Dendritic cell treated with granulocyte-macrophage colony-stimulating factor and Interleukin-4, amounts not matched to agents 40 ng/mL and 50 ng/mL, for 4 days (primary cell): ENCODE results near the gene KLHL35.
A peak's percentile ranks its signal among the peaks of the same experiment; 100 is the strongest.

Source experiments
- H3K27ac Mint-ChIP-seq: one replicate; pipeline ENCODE4 v1.8.0; 2022; ENCODE audit warnings: mild to moderate bottlenecking, mixed read lengths
- H3K27me3 Mint-ChIP-seq: one replicate; pipeline ENCODE4 v1.8.0; 2022; ENCODE audit warnings: mild to moderate bottlenecking, mixed read lengths
- H3K36me3 Mint-ChIP-seq: one replicate; pipeline ENCODE4 v1.8.0; 2022; ENCODE audit warnings: low read depth, mixed read lengths
- H3K4me1 Mint-ChIP-seq: one replicate; pipeline ENCODE4 v1.8.0; 2022; ENCODE audit warnings: low read depth, mixed read lengths
- H3K4me3 Mint-ChIP-seq: one replicate; pipeline ENCODE4 v1.8.0; 2022; ENCODE audit warnings: mild to moderate bottlenecking, moderate library complexity, mixed read lengths
- H3K9me3 Mint-ChIP-seq: one replicate; pipeline ENCODE4 v1.8.0; 2022; ENCODE audit warnings: mixed read lengths
- intact Hi-C: fragments of 100-400 bp; cut with micrococcal nuclease; formaldehyde crosslinking; loops from one replicate; pipeline ENCODE4 v1.15.0; 2022

KLHL35 gene

DNA sequence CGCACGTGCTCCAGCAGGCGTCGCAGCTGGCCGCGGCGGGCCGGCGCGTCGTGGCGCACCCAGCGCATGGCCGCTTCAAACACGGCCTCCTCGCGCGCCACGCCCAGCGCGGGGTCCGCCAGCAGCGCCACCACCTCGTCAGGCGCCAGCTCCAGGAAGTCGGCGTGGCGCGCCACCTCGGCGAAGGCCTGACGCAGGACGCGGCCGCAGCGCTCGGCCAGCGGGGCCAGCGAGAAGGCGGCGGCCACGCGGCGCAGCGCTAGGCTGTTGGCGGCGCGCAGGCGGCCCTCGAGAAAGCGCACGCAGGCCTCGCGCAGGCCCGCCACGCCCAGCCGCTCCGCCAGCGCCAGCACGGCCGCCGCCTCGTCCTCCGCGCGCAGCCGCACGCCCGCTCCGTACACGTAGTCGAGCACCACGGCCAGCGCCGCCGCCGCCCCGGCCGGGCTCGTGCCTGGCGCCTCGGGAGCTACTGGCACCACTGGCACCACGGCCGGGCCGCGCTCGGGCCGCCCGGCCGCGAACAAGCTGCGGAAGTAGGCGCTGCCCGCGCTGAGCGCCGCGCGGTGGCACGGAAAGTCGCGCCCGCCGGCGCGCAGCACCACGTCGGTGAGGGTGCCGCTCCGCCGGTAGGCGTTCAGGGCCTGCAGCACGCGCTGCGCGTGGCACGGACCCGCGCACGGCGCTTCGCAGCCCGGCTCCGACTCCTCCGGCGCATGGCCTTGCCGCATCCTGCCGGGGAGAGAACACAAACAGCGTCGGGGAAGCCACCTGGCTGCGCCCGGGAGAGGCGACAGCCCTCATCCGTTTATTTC is 2.9 kb downstream of the KLHL35 start:
- peaks cover 12% of the 10 kb centered on the region for H3K9me3 Mint-ChIP-seq
- H3K27me3 Mint-ChIP-seq, result peaks cover 64% of the 10 kb centered on the region
- peaks cover 37% of the 10 kb centered on the region for H3K4me1 Mint-ChIP-seq
- H3K36me3 Mint-ChIP-seq, result peaks cover 22% of the 10 kb centered on the region
- peak overlapping the region; percentile 76 for H3K27ac Mint-ChIP-seq
- H3K4me3 Mint-ChIP-seq, result peak overlapping the region; percentile 76
- intact Hi-C loops, result loop anchor here (2.0 kb wide), 1 partner anchor 31 kb away; the partner anchor contains the start of gene RPS3

DNA sequence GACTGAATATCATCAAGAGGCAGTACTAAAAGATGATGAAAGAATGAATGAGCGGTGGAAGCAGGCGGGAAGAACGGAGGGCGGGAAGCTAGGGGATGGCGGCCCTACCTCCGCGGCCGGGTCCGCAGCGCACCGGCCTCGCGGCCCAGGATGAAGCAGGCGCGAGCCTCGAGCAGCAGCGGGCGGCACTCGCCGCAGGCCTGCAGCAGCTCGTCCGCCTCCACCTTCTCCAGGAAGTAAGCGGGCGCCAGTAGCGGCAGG is 3.4 kb downstream of the KLHL35 start:
- H3K27ac Mint-ChIP-seq, result peak overlapping the region; percentile 69
- H3K36me3 Mint-ChIP-seq, result peaks cover 16% of the 10 kb centered on the region
- peaks cover 64% of the 10 kb centered on the region for H3K27me3 Mint-ChIP-seq
- H3K4me1 Mint-ChIP-seq, result peaks cover 37% of the 10 kb centered on the region
- intact Hi-C loops, result no loop called here
- H3K9me3 Mint-ChIP-seq, result peaks cover 12% of the 10 kb centered on the region
- H3K4me3 Mint-ChIP-seq, result peak overlapping the region; percentile 39

DNA sequence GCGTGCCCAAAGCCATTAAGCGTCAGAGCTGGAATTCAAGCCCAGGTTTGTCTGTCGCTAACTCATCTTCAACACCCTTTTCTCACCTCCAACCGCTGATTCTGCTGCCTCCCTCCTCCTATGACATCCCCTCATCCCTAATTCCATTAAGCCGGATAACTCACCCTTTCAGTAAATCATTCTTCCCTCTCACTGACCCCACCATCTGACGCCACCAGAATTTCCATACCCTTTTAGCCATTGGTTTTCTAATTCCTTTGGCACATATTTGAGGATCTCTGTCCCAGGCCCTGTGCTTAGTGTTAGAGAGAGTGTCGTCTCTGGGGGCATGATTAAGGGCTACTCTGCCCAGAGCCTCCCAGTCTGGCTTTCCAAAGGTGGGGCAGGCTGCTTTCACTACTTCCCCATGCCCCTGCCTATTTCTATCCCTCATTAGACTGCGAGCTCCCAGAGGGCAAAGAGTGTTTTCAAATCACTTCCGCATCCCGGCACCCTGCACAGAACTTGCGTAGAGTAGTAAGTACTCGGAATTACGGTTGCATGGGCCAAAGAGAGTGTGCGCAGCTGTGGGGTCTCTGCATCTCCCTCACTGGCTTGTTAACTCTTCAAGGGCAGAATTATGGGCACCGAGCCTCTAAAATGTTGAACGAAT is 3.9 kb downstream of the KLHL35 start:
- Mint-ChIP-seq H3K4me3 (peak overlapping the region; percentile 39), H3K27ac (peak overlapping the region; percentile 69), H3K4me1 (peaks cover 37% of the 10 kb centered on the region), H3K27me3 (peaks cover 64% of the 10 kb centered on the region), H3K9me3 (peaks cover 12% of the 10 kb centered on the region), H3K36me3 (peaks cover 17% of the 10 kb centered on the region)
- intact Hi-C loops, result no loop called here

DNA sequence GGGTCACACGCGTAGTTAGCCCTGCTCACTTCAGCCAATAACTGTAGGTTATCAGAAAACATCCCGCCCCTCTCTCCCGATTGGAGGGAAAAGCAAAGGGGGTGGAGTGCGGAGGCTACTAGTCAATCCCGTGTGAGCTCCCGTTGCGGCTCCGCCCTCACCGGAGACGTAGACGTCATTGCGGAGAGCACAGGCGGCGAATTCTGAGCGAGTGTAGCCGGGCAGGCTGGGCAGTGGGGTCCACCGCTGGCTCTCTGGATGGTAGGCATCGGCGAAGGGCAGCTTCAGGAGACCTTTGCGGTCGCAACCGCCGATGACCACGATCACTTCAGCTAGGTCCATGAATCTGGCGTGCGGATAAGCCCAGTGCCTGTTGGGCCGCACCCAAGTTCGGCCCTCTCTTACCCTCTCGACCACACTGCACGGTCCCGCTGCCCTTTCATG is 4.7 kb downstream of the KLHL35 start:
- peaks cover 58% of the 10 kb centered on the region for H3K27me3 Mint-ChIP-seq
- H3K4me3 Mint-ChIP-seq, result peak overlapping the region; percentile 74
- H3K36me3 Mint-ChIP-seq, result peaks cover 21% of the 10 kb centered on the region
- H3K27ac Mint-ChIP-seq, result peak overlapping the region; percentile 63
- H3K4me1 Mint-ChIP-seq, result peaks cover 37% of the 10 kb centered on the region
- intact Hi-C loops, result no loop called here
- H3K9me3 Mint-ChIP-seq, result peaks cover 12% of the 10 kb centered on the region

DNA sequence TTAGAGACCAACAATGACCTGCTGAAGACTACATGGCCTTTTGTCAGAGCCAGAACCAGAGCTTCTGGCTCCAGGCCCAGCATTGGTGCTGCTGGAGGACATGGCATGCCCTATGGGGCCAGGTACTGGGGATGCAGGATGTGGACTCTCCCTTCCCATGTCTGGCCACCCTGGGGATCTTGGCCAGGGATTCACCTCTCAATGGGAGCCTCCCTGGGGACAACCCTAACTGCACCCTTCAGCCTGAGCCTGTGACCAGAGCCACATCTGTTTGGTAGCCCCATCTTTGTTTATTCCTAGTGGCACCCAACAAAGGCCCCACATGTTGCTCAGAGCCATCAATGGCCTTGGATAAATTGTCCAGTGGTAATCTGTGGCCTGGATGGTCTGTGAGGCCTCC is 5.8 kb downstream of the KLHL35 start:
- Mint-ChIP-seq H3K36me3 (peaks cover 28% of the 10 kb centered on the region), H3K9me3 (peaks cover 12% of the 10 kb centered on the region), H3K4me1 (peaks cover 30% of the 10 kb centered on the region), H3K27me3 (peaks cover 47% of the 10 kb centered on the region), H3K27ac (no peak overlapping the region), H3K4me3 (no peak overlapping the region)
- intact Hi-C loops, result no loop called here

DNA sequence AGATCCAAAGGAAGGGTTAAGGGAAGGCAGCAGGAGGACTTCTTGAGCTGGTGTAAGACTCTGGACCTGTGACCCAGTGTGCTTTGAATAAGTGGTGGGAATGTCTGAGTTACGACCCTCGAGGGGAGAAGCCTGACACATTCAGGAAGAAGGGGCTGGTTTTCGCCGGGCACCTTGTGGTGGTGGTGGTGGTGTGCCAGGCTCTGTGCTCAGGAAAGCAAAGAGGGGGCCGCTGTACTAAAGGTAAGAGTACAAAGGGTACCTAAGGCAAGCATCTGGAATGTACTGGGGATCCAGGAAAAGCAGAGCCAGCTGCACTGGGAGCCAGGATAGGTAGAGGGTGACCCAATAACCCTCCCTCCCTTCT is 6.3 kb downstream of the KLHL35 start:
- Mint-ChIP-seq H3K9me3 (peaks cover 12% of the 10 kb centered on the region), H3K4me3 (no peak overlapping the region), H3K36me3 (peaks cover 33% of the 10 kb centered on the region), H3K27me3 (peaks cover 42% of the 10 kb centered on the region), H3K4me1 (peaks cover 26% of the 10 kb centered on the region), H3K27ac (no peak overlapping the region)
- intact Hi-C loops, result no loop called here

DNA sequence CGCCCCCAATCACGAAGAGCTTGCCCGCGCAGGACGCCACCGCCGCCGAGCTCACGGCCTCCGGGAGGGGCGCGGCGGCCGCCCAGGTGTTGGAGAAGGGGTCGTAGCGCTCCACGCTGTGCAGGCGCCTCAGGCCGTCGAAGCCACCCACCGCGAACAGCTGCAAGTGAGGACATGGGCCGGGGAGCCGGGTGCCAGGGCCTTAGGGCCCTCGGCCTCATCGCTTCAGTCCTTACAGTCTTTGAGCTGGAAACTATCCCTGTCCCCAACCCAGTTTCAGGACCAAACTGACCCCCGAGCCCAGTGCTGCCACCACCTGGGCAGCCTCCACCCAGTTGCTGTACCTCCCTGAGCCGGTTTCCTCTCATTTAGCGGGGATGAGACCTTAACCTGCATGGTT is 7.6 kb downstream of the KLHL35 start:
- no peak overlapping the region for H3K27ac Mint-ChIP-seq
- peaks cover 16% of the 10 kb centered on the region for H3K4me1 Mint-ChIP-seq
- H3K9me3 Mint-ChIP-seq, result peaks cover 12% of the 10 kb centered on the region
- intact Hi-C loops, result no loop called here
- H3K36me3 Mint-ChIP-seq, result peaks cover 33% of the 10 kb centered on the region
- H3K4me3 Mint-ChIP-seq, result no peak overlapping the region
- H3K27me3 Mint-ChIP-seq, result peaks cover 30% of the 10 kb centered on the region

DNA sequence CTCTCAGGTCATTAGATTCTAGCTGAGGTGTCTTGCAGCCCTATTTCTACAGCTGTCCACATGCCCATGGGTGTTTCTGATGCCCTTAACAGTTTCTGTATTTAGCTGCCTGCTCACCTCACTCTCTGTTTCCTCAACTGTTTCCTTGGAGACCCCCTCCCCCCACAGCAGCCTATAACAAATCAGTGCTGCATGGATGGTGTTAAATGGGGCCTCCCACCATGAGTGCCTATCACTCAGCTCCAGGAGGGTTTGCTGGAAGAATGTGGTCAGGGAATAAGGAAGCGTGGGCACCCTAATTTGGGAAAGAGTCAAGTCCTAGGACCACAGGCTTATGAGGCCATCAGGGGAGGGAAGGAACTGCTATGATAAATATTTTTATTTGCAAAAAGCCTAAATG is 8.6 kb downstream of the KLHL35 start:
- Mint-ChIP-seq H3K27me3 (peaks cover 27% of the 10 kb centered on the region), H3K4me1 (peaks cover 13% of the 10 kb centered on the region), H3K27ac (no peak overlapping the region), H3K36me3 (peaks cover 30% of the 10 kb centered on the region), H3K9me3 (peaks cover 9% of the 10 kb centered on the region), H3K4me3 (no peak overlapping the region)
- intact Hi-C loops, result no loop called here

DNA sequence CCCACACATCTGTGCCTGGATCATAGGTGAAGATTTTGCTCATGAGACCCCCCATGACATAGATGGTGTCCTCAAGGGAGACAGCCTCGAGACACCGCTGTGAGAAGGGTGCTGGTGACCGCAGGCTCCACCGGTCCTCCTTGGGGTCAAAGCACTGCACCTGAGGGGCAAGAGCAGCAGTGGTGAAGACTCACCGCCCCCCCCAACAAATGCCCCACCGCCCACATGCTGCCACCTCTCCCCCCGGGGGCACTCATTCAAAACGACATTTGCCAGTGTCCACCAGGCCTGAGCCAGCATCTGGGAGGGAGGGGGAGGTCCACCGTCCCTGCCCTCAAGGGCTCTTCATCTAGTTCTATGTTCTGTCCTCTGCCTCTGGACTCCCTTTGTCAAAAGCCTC is 9.3 kb downstream of the KLHL35 start:
- peaks cover 6% of the 10 kb centered on the region for H3K4me1 Mint-ChIP-seq
- intact Hi-C loops, result no loop called here
- H3K9me3 Mint-ChIP-seq, result peaks cover 2% of the 10 kb centered on the region
- no peak overlapping the region for H3K27ac Mint-ChIP-seq
- H3K36me3 Mint-ChIP-seq, result peaks cover 24% of the 10 kb centered on the region
- peaks cover 20% of the 10 kb centered on the region for H3K27me3 Mint-ChIP-seq
- no peak overlapping the region for H3K4me3 Mint-ChIP-seq

DNA sequence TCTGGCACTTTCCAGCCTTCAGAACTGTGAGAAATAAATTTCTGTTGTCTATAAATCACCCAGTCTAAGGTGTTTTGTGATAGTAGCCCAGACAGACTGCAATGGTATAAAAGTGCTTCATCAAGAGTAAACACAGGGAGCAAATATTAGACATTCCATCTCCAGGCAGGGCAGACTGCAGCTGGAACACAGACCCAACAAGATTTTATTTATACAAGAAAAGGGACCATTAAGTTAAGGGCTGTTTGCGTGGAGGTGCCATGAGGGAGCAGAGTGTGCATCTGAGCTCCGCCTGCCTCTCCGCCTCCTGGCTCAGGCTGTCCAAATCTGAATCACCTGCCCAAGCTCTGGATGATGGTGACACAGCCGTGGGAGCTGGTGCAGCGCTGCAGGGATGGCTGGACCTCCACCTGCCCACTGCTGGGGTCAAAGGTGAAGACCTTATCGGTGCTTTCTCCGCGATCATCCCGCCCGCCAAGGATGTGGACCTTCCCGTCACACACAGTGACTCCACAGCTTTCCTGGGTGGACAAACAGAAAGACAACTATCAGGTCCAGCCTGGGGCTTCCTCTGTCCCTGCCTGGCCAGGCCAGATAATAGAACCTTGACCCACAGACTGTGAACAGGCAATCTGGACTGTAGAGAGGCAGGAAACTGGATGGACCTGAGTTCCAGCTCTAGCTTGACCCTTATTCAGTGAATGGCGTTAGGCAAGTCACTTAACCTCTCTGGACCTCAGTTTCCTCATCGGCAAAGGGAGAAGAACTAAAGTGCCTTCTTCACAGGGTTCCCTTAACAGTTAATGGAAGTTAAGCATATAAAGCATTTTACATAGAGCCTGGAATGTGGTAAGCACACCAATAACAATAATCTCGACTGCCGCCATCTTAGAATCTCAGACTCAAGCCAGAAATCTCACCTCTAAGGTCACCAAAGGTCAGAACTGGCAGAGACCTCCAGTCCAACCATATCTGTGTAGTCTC is 10.5 kb downstream of the KLHL35 start:
- intact Hi-C loops, result no loop called here
- H3K36me3 Mint-ChIP-seq, result peaks cover 23% of the 10 kb centered on the region
- no peaks in the 10 kb centered on the region for H3K9me3 Mint-ChIP-seq
- peaks cover 2% of the 10 kb centered on the region for H3K4me1 Mint-ChIP-seq
- H3K4me3 Mint-ChIP-seq, result no peak overlapping the region
- H3K27ac Mint-ChIP-seq, result no peak overlapping the region
- H3K27me3 Mint-ChIP-seq, result peaks cover 8% of the 10 kb centered on the region

DNA sequence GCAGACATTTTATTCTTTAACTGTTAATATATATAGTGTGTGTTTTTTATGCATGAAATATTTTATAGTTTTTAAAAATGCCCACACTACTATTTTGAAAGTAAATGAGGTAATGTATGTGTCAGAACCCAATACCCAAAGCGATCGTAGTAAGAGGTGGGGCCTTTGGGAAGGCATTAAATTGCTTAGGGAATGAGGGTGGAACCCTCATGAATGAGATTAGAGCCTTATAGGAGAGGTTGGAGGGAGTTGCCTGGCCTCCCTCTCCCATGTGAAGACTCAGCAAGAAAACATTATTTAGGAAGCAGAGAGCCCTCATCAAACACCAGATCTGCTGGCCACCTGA is 11.1 kb downstream of the KLHL35 start:
- no peaks in the 10 kb centered on the region for H3K9me3 Mint-ChIP-seq
- H3K27me3 Mint-ChIP-seq, result peaks cover 4% of the 10 kb centered on the region
- H3K4me1 Mint-ChIP-seq, result no peaks in the 10 kb centered on the region
- no peak overlapping the region for H3K27ac Mint-ChIP-seq
- no peak overlapping the region for H3K4me3 Mint-ChIP-seq
- peaks cover 28% of the 10 kb centered on the region for H3K36me3 Mint-ChIP-seq
- intact Hi-C loops, result no loop called here

DNA sequence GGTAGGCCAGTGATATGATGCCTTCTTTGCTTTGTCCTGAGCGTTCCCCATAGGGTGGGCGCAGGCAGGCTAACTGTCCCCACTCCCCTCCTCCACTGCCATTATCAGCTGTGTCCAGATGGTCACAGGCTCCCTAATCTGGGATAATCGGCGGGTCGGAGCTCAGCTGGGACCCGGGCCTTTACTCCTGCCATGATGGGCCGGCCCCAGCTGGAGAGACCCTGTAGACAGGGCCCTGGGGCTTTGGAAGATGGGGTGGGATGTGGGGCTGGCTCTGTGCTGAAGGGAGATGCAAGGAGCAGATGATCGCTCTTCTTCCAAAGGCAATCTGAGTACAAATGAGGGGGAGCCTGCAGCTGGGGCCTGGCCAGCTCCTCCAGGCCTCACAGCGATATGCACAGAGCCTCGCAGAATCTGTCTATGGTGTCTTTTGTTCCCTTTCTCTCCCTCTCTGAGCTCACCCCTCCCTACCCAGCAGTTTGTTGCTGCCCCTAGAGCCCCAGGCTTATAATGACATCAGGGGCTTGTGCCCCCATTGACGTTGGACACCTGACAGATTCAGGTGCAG is 11.9 kb downstream of the KLHL35 start:
- intact Hi-C loops, result no loop called here
- H3K4me3 Mint-ChIP-seq, result no peak overlapping the region
- H3K27me3 Mint-ChIP-seq, result no peaks in the 10 kb centered on the region
- no peaks in the 10 kb centered on the region for H3K4me1 Mint-ChIP-seq
- H3K36me3 Mint-ChIP-seq, result peaks cover 35% of the 10 kb centered on the region
- no peak overlapping the region for H3K27ac Mint-ChIP-seq
- no peaks in the 10 kb centered on the region for H3K9me3 Mint-ChIP-seq

DNA sequence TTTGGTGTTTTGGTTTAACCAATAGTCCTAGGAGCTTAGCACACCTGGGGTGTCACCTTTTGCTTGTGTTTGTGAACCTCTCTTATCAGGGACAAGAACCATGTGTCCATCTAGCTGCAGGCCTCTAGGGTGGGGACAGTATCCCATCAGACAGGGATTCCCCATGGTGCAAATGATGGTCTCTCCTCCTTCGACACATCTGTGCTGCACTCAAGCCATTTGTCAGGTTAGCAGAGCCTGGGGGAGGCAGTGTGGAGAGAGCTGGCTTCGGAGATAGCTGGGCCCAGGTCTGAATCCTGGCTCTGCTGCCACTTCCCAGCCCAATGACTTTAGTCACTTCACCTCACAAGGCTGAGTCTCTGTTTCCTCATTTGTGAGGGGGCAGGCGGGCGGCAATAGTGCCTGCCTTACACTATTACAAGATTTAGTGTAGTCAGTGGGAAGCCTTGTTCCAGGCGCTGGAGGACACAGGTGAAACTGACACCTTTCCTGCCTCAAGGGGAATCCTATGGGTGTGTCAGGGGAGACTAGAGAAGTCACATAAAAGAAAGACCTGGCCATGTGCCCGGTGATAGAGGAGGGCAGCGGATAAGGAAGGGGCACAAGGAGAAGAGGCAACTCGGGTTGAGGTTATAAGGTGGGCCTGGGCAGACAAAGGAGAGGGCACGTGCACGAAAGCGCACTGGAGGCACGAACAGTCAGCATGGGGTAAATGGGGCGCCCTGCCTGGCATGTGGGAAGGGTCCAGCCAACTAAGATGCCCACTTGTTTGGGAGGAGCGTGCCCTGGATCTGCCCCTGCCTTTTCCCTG is 12.6 kb downstream of the KLHL35 start:
- Mint-ChIP-seq H3K27ac (no peak overlapping the region), H3K9me3 (no peaks in the 10 kb centered on the region)
- intact Hi-C loops, result no loop called here

More for the DNA sequence above, 12.6 kb downstream of the KLHL35 start:
- no peaks in the 10 kb centered on the region for H3K27me3 Mint-ChIP-seq
- no peaks in the 10 kb centered on the region for H3K4me1 Mint-ChIP-seq
- peaks cover 42% of the 10 kb centered on the region for H3K36me3 Mint-ChIP-seq
- no peak overlapping the region for H3K4me3 Mint-ChIP-seq
